Tracheal epithelial cell (primary cell): ENCODE results near the gene FHDC1. TPM values are rescaled to one million over a fixed set of nuclear protein-coding genes. Genes with fewer than 3 reads are reported as not detected.

ENCODE experiments used
- total RNA-seq: library from RNA; depleted of rRNA; stranded (reverse); fragments of >200 nt; gene quantifications from 2 replicates; pipeline ENCODE4 v1.2.1, GENCODE V29; 2014

FHDC1 gene
- 2.3 and 5.1 TPM in 2 replicates for total RNA-seq

GRCh38 chr4:152935631-152936445 lies at the start of gene FHDC1:
Gene FHDC1, plus strand, starts transcription at chr4:152936323. Its CDS starts 6,735 bp downstream, at chr4:152943058.

Other genes with a start within 250 kb of the FHDC1 start
- gene TIGD4, start 156.6 kb upstream of the FHDC1 start, total RNA-seq = 0.24 TPM in 1 of 2 replicates, not detected in the other
- gene ARFIP1, start 156.4 kb upstream of the FHDC1 start, total RNA-seq = 39.3 and 47.1 TPM in 2 replicates